ENCODE measurements around the gene ZNF30.
A peak's percentile ranks its signal among the peaks of the same experiment; 100 is the strongest.
"Not testable (repeated sequence)": the region's sequence is repeated elsewhere in the genome, so short reads cannot be mapped to it uniquely, and the experiment has no call there.

Gene ZNF30

GRCh38 chr19:34926685-34927375 lies at the start of gene ZNF30:
TSS of gene ZNF30 (plus strand) at chr19:34926903. CDS start at chr19:34929948, 3,045 bp downstream.
- peak; percentile 53 to 69 (median 67) for DNase-seq (ENCODE audit: low read depth in 3 of 3)

DNA sequence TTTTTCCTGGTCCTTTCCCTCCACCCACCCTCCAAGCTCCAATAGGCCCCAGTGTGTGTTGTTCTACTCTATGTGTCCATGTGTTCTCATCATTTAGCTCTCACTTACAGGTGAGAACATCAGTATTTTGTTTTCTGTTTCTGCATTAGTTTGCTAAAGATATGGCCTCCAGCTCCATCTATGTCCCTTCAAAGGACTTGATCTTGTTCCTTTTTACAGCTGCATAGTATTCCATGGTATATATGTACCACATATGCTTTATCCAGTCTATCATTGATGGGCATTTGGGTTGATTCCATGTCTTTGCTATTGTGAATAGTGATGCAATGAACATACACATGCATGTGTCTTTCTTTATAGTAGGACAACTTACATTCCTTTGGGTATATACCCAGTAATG lies 47.1 kb upstream of the ZNF30 start:
- no peak for DNase-seq (ENCODE audit: low read depth in 3 of 3)

- no peak for DNase-seq (ENCODE audit: low read depth in 3 of 3)
Measured at GRCh38 chr19:34880034-34880433, 46.7 kb upstream of the ZNF30 start.

GRCh38 chr19:34881982-34882381 lies 44.7 kb upstream of the ZNF30 start:
- DNase-seq (ENCODE audit: low read depth in 3 of 3), result no peak

DNA sequence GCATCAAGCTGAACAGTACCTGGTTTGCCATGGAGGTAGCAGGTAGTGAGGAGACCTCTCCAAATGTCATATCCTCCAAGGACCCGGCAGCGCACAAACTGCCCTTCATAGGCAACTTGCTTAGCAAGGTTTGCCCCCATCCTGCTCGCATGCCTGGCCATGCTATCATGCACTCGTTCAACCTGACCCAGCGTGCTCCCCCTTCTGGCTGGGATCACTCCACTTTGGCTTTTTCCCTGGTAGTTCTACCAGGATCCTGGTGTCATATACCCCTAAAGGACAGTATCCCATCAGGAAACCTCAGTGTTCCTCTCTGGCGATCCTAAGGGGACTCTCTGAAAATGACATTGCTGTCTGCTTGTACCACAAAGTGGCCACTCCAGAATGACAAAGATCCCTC lies 38.6 kb upstream of the ZNF30 start:
- DNase-seq (ENCODE audit: low read depth in 3 of 3), result no peak

GRCh38 chr19:34900245-34900644 lies 26.5 kb upstream of the ZNF30 start:
- DNase-seq (ENCODE audit: low read depth in 3 of 3), result no peak

DNA sequence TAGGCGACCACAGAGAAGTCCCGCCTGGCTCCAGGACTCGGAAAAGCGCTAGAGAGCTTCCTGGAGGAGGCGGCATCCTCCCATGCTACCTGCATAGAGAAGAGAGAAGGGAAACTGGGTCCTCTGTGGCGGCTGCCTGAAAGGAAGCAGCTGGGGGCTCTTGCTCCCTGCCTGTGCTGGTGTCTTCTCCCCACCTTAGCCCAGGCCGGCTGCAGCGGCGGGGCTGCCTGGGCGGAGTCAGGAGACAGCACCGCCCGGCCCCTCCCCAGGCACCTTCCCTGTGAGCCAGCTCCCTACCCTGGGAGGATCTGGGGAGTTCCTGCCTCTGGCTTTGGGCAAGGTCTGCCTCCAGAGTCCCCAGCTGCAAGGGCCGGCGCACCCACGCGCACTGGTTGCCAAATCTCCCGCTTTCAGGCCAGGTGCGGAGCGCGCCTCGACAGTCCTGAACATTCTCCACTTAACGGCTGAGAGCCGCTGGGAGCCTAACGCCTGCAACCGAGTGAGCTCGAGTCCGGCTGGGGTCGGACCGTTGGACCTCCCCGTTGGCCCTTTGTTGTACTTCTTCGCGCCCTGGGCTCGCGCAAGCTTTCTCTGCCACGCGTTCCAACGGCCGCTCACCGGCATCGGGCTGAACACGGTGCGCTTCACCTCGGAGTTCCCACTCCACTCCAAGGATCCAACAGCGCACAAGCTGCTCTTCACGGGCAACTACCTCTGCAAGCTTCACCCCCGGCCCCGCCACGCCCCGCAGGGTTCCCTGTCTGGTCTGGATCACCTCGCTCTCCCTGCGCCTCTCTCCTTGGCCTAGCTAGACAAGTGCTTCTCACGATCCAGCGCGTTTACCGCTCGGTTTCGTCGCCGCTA lies 21.8 kb upstream of the ZNF30 start:
- no peak for DNase-seq (ENCODE audit: low read depth in 3 of 3)

GRCh38 chr19:34910770-34911169 lies 15.9 kb upstream of the ZNF30 start:
- DNase-seq (ENCODE audit: low read depth in 3 of 3), result no peak

DNA sequence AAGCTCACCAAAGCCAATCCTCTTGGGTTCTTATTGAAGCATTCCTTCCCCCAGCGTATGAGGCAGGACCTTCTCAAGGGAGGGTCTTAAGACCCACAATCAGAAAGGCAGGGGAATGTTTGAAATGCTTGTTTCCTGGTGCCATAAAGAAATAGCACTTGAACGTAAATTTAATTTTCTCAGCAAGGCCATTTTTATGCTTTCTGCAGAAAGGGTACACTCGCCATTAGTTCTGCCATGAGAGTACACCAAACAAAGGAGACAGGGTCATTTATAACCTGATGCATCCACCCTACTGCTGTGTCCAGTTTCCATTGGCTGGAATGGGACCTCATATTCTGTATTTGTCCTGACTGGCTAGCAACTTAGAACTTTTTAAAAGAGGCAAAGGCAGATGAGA lies 9.6 kb upstream of the ZNF30 start:
- not testable (repeated sequence) for DNase-seq (ENCODE audit: low read depth in 3 of 3)

DNA sequence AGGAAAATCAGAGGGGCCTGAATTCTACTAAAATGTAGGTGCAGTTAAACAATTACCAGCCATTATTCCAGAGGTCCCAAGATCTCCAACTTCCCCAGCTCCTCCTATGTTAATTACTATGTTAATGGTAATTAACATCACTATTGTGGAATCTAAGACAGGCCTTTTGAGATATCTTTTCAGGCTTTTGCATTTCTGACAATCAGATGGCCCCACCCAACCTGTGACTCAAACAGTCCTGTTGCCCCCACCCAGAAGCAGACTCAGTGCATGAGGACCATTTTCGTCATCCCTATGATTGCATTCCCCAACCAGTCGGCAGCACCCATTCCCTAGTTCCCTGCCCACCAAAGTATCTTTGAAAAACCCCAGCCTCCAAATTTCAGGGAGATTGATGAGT lies 8.5 kb upstream of the ZNF30 start:
- no peak for DNase-seq (ENCODE audit: low read depth in 3 of 3)

GRCh38 chr19:34920090-34920786 lies 6.5 kb upstream of the ZNF30 start:
- not testable (repeated sequence) for DNase-seq (ENCODE audit: low read depth in 3 of 3)

- DNase-seq (ENCODE audit: low read depth in 3 of 3), result no peak
Measured at GRCh38 chr19:34925278-34925855, 1.3 kb upstream of the ZNF30 start.

DNA sequence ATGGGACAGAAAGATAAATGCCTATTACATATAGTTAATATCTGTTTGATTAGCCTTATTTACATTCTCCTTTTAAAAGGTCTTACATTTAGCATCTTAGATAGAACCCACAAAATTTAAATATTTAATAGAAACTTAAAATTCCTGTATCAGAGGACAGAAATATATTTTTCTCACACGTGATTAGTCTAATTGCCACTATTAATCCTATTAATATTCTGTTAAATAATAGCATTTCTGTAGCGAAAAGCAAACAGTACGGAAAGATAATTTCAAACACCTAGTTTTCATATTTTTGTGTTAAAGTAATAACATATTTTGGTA lies 380 bp upstream of the ZNF30 start:
- no peak for DNase-seq (ENCODE audit: low read depth in 3 of 3)

- no peak for DNase-seq (ENCODE audit: low read depth in 3 of 3)
Measured at GRCh38 chr19:34932494-34932893, 5.8 kb downstream of the ZNF30 start.

DNA sequence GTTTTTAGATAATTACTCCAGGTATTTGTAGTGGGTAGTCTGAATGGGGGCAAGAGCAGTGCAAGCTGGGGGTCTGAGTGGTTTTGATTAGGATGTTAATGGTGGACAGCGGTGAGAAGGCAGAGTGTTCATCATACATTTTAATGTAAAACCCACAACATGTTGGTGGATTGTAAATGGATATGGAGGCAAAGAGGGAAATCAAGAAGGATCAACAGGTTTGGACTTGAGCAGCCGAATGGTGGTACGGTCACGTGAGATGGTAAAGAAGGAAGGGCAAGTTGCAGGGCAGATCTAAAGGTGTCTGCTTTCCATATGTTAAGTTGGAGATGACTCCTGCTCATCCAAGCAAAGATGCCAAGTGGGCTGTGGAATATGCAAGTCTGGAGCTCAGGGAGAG lies 9.5 kb downstream of the ZNF30 start:
- DNase-seq (ENCODE audit: low read depth in 3 of 3), result no peak

- no peak for DNase-seq (ENCODE audit: low read depth in 3 of 3)
Measured at GRCh38 chr19:34938886-34939285, 12.2 kb downstream of the ZNF30 start.

DNA sequence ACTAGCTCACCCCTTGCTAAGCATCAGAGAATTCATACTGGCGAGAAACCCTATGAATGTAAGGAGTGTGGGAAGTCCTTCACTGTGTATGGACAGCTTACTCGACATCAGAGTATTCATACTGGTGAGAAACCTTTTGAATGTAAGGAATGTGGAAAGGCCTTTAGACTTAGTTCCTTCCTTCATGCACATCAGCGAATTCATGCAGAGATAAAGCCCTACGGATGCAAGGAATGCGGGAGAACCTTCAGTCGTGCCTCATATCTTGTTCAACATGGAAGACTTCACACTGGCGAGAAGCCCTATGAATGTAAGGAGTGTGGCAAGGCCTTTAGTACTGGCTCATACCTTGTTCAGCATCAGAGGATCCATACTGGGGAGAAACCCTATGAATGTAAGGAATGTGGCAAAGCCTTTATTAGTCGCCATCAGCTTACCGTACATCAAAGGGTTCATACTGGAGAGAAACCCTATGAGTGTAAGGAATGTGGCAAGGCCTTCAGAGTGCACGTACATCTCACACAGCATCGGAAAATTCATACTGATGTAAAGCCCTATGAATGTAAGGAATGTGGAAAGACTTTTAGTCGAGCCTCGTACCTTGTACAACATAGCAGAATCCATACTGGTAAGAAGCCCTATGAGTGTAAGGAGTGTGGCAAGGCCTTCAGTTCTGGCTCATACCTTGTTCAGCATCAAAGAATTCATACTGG lies 17.3 kb downstream of the ZNF30 start:
- no peak for DNase-seq (ENCODE audit: low read depth in 3 of 3)

DNA sequence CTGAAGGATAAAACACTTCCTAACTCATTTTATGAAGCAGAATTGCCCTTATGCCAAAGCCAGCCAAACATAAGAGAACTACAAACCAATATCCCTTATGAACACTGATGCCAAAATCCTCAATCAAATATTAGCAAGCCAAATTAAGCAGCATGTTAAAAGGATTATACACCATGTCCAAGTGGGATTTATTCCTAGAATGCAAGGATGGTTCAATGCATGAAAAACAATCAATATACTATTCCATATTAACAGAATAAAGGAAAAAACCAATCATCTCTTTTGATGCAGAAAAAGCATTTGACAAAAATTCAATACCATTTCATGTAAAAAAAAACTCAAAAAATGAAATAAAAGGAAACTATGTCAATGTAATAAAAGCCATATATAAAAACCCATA lies 26.4 kb downstream of the ZNF30 start:
- no peak for DNase-seq (ENCODE audit: low read depth in 3 of 3)

DNA sequence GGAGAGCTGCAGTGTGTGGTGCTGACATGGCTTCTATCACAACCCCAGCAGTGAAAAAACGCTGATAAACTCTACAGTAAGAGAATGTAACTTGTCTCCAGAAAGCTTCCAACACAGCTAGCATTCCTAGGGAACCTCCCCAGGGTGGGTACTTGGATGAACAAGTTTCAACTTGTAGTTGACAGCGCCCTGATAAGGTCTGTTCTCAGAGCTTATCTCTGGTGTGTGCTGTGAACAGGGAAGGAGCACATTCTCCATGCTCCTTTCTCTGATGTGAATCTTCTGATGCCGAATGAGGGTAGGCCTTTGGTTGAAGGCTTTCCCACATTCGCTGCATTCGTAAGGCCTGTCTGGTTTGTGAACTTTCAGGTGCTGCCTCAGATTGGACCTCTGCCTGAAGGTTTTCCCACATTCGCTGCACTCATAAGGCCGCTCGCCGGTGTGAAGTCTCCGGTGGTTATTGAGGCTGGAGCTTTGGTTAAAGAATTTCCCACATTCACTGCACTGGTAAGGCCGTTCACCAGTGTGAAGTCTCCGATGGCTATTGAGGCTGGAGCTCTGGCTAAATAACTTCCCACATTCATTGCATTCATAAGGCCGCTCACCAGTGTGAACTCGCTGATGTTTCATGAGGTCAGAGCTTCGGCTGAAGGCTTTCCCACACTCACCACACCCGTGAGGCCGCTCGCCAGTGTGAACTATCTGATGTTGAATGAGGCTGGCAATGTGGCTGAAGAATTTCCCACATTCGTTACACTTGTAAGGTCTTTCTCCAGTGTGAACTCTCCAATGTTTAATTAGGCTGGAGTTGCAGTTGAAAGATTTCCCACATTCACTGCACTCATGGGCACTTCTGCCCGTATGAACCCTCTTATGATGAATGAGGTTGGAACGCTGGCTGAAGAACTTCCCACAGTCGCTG lies 31.4 kb downstream of the ZNF30 start:
- DNase-seq (ENCODE audit: low read depth in 3 of 3), result no peak

- no peak for DNase-seq (ENCODE audit: low read depth in 3 of 3)
Measured at GRCh38 chr19:34959021-34959420, 32.3 kb downstream of the ZNF30 start.

Data from stimulated activated CD4-positive, alpha-beta T cell treated with anti-CD3 and anti-CD28 coated beads, TNF-alpha, amount 100 ng/mL, for 4 hours (primary cell).